AG10803 (cell line): ENCODE data around the gene KIF15.

Source experiments
- DNase-seq: peaks from one replicate; pipeline ENCODE4 v3.0.0; 2010; ENCODE audit warnings: low read depth
- H3K4me3 ChIP-seq: 2 replicates; pipeline ENCODE4 v1.5.1; 2011; ENCODE audit warnings: mild to moderate bottlenecking, low read length, control low read depth
- CTCF ChIP-seq: conservative IDR thresholded peaks from 2 replicates; pipeline ENCODE4 v1.5.1; 2011; ENCODE audit warnings: mild to moderate bottlenecking, low read length, control low read depth, inconsistent platforms

Gene KIF15

GRCh38 chr3:44883213-44883955, 121.8 kb downstream of the KIF15 start:
- DNase-seq: no peak
- no peak for TF ChIP-seq CTCF
- no peak overlapping the region for H3K4me3 ChIP-seq

GRCh38 chr3:44883999-44884431, 122.4 kb downstream of the KIF15 start:
- no peak for TF ChIP-seq CTCF
- H3K4me3 ChIP-seq: no peak overlapping the region
- peak; percentile 95 for DNase-seq

GRCh38 chr3:44885618-44886017, 124.0 kb downstream of the KIF15 start:
- peak; percentile 88 for DNase-seq
- H3K4me3 ChIP-seq: no peak overlapping the region
- no peak for TF ChIP-seq CTCF

- TF ChIP-seq CTCF: no peak
- DNase-seq: no peak
- H3K4me3 ChIP-seq: no peak overlapping the region
Measured at GRCh38 chr3:44886561-44886960, 125.0 kb downstream of the KIF15 start.

- H3K4me3 ChIP-seq: no peak overlapping the region
- no peak for DNase-seq
- TF ChIP-seq CTCF: no peak
Measured at GRCh38 chr3:44887101-44887500, 125.5 kb downstream of the KIF15 start.

GRCh38 chr3:44890258-44890657, 128.7 kb downstream of the KIF15 start:
- TF ChIP-seq CTCF: no peak
- DNase-seq: no peak
- no peak overlapping the region for H3K4me3 ChIP-seq

GRCh38 chr3:44890852-44891251, 129.3 kb downstream of the KIF15 start:
- no peak overlapping the region for H3K4me3 ChIP-seq
- no peak for TF ChIP-seq CTCF
- no peak for DNase-seq
